NCI-H2107 treated with DMSO at 0.1 percent for 48 hours (cell line): ENCODE measurements around the gene ACOX2.
"Not testable (repeated sequence)": the region's sequence is repeated elsewhere in the genome, so short reads cannot be mapped to it uniquely, and the experiment has no call there.

ENCODE experiments used
- DNase-seq: peaks from one replicate; lab custom pipeline; 2025; ENCODE audit not compliant: unreplicated experiment; lab: John Stamatoyannopoulos, UW

Gene ACOX2

GRCh38 chr3:58535531-58536500 is 1.2 kb downstream of the ACOX2 start:
- no peak for DNase-seq

DNA sequence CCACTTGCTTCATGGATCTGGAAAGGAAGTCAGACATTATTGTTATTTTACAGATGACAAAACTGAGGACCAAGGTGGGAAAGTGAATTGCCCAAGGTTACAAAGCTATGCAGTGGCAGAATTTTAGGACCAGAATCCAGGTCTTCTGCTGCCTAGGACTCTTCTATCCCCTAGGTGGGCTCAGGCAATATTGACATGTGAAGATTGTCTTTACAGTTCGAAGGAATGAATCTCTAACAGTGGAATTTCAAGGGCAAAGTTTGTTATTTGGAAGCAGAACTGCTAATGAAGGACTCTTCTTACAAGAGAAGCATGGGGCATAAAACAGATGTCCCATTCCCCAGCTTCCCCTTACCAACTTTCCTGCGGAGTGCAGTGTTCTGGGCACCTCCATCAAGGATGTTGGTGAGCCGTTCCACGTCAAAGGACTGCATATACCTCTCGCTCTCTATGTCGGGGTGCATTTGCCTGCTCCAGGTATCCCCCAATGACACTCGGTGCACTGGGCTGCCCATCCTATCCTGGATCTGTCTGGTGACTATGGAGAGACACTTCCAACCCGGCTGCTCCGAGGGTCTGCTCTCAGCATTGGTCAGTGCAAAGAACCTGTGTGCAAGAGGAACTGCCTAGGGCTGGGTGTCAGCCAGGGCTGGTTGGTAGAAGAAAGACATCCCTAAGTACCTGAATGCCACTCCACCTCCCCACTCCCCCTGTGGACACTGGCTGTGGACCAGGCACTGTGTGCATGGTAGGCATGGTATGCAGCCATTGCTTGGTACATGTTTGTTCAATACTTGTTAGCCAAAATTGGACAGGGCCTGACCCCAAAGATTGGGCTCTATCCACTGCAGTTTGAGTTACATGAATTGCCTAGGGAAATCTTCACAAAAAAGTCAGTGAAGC is 2.1 kb downstream of the ACOX2 start:
- DNase-seq = no peak

DNA sequence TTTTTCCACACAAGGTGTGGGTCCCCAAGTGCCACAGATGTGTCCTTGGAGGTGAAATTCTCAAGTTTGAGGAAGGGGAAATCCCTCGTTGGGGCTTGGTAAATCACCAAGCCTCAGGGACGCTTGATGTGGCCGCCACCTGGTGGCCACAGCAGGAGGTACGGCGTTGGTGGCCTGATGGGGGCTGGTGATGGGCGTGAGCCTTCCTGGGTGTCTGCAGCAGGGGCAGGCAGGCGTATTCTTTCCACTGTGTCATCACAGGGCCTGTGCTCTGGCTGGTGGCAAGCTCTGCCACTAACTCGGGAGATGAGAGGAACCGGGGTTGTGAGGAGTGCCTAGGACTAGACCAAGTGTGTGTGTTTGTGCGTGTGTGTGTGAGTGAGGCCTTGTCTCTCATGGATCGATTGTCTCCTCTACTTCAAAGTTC is 4.2 kb downstream of the ACOX2 start:
- peak; percentile 9 for DNase-seq

- DNase-seq = no peak
Measured at GRCh38 chr3:58531956-58532355, 5.0 kb downstream of the ACOX2 start.

- DNase-seq = no peak
Measured at GRCh38 chr3:58531555-58531954, 5.4 kb downstream of the ACOX2 start.

- no peak for DNase-seq
Measured at GRCh38 chr3:58530354-58530865, 6.6 kb downstream of the ACOX2 start.

GRCh38 chr3:58529516-58530353 is 7.3 kb downstream of the ACOX2 start:
- DNase-seq = no peak

GRCh38 chr3:58528629-58529028 is 8.4 kb downstream of the ACOX2 start:
- peak; percentile 10 for DNase-seq

DNA sequence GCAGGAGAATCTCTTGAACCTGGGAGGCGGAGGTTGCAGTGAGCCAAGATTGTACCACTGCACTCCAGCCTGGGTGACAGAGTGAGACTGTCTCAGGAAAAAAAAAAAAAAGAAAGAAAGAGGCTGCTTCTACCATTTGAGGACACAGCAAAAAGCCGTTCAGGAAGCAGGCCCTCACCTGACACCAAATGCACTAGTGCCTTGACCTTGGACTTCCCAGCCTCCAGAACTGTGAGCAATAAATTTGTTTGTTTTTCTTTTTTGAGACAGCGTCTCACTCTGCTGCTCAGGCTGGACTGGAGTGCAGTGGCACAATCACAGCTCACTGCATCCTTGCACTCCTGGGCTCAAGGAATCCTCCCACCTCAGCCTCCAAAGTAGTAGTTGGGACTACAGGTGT is 9.6 kb downstream of the ACOX2 start:
- not testable (repeated sequence) for DNase-seq

DNA sequence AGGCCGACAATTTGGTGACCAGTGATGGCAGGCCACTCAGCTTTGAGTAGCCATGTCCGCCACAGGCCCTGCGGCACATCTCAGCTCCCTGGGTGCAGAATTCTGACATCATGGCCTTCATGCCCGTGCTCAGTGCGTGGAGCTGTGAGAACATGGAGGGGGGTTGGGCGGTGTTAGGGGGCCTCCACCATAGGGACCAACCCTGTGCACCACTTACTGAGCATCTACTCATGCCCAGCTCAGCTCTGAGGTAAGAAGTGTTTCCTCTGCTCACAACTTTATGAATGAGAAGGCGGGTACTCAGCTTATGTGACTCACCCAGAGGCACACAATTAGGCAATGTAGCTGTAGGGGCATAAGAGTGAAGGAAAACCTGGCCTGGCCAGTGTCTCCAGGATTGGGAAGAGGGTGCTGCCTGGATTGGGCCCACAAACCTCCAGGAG is 10.5 kb downstream of the ACOX2 start:
- peak; percentile 2 for DNase-seq

DNA sequence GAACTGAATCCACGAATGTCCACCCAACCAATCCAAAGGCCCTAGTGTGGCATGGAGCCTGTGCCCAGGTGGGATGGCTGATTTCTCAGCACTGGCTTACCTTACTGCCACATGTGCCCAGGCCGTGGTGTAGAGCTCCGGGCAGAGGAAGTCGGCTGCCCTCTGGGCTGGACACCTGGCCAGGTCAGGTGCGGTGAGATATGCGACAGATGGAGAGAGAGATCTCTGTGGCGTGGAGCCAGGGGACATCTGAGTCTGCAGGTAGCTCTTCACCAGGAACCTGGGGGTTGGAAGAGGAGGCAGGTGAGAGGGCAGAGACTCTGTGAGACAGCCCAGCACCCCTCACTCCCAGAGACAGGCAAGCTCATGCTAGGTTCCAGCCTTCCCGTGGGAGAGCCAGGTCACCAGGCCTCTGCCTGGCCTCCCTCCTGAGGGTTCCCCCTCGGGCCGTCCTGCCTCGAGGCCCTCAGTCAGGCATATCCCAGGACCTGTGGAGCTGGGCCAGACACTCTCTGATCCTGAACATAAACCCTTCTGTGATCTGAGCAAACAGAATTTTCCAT is 12.6 kb downstream of the ACOX2 start:
- DNase-seq = no peak

- DNase-seq = no peak
Measured at GRCh38 chr3:58522759-58523425, 14.1 kb downstream of the ACOX2 start.

DNA sequence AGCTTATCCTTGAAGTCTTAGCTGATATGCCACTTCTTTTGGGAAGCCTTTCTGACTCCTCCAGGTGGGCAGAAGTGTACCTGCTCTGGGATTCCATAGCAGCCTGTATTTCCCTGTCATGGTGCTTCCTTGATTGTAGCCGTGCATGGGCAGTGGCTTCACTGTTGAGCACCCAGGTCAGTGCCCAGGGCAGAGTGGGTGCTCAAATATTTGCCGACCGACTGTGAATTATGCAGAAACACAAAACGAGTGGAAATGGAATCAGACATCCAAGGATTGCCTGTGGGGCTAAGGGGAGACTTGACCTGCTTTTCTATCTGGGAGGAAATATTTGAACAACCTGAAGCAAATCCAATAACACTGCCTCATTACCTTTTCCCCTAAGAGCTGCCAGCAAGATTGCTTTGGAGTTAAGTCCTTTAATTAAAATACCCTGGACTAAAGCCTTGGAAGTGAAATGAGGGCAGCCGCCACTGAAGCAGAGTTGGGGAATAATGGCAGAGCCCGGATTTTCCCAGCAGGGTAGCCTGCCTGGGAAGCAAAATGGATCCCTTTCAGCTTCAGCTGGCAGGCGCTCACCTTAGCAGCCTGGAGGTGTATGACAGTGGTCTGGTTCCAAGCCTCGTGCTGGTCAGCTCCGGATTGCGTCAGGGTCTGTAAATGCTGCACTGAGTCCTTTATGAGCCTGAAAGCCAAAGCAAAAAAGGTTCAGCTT is 14.9 kb downstream of the ACOX2 start:
- no peak for DNase-seq

DNA sequence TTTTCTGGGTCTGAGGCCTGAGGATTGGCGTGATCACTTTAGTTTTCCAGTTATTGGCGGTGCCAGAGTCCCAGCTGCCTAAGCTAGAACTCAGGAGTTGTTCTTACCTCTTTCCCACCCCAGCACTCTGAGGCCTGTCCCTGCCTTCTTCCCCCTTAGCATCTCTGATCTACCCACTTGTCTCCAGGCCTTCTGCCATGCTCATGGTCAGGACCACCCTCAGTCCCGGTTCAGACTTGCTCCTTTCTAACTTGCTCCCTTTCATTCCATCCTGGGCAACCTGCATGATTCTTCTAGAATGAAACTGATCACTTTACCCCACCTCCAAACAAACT is 15.7 kb downstream of the ACOX2 start:
- no peak for DNase-seq

DNA sequence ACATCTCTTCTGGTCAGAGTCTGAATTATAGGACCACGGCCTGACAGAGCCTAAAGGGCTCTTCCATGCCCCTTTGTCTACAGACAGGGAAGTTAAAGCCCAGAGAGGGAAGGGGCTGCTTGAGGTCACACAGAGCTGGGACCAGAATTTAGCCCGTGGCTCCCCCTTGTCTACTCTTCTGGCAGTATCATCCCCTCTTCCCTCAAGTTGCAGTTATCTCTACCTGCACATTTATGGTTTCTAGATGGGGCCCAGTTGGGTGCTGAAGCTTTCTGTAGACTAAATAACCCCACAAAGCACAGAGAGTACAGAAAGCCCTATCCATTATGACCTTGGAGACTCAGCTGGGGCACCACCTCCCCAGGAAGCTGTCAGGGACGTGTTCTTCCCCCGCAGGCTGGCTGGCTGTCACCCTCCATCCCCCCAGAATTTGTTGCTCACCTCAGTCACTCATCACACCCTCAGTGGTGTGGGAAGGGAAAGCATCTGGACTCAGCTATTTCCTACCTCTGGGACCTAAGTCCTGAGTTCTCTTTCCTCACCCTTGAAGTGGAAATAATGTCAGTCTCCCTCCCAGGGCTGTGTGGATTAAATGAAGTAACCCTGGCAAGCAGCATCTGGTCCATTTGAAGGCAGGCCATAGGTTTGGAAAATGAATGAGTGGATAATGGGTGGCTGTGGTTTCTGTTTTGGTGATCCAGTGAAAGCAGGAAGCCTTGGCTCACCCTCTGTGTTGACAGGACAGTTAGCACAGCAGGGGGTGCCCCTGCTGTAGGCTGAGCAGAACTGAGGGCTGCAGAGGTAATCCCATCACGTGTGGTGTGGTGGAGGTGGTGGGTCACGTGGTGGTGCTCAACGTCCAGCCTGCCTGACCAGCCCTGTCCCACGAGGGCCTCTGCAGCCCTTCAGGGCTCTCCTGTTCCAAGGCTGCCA is 16.3 kb downstream of the ACOX2 start:
- peak; percentile 35 for DNase-seq

- DNase-seq = no peak
Measured at GRCh38 chr3:58519668-58520402, 17.2 kb downstream of the ACOX2 start.

GRCh38 chr3:58518291-58518789 is 18.6 kb downstream of the ACOX2 start:
- DNase-seq = no peak
